Measurements from ENCODE around the gene EMP3. TPM values are rescaled to one million over a fixed set of nuclear protein-coding genes. Genes with fewer than 3 reads are reported as not detected.
A peak's percentile ranks its signal among the peaks of the same experiment; 100 is the strongest.

EMP3 gene
- total RNA-seq, 1 donor from 2014 or later: 32.1 TPM

GRCh38 chr19:48364598-48365348 is 39.4 kb downstream of the EMP3 start:
- Histone ChIP-seq H3K9me3 (replicated peaks) (no peaks in the 10 kb centered on the region), H3K27me3 (ENCODE audit: low read depth) (no peaks in the 10 kb centered on the region), H3K27ac (replicated peaks) (peak overlapping the region; percentile 95), H3K4me3 (peak overlapping the region; percentile 79), H3K36me3 (peaks cover 4% of the 10 kb centered on the region), H3K4me1 (peaks cover 11% of the 10 kb centered on the region)
- TF ChIP-seq CTCF (IDR thresholded peaks at IDR 0.05; ENCODE audit: borderline replicate concordance): no peak
- intact Hi-C loops (cut with micrococcal nuclease): no loop called here
- no peak for DNase-seq

GRCh38 chr19:48365602-48366001 is 40.2 kb downstream of the EMP3 start:
- no peak for TF ChIP-seq CTCF (IDR thresholded peaks at IDR 0.05; ENCODE audit: borderline replicate concordance)
- H3K27me3 ChIP-seq (ENCODE audit: low read depth): no peaks in the 10 kb centered on the region
- H3K36me3 ChIP-seq: no peaks in the 10 kb centered on the region
- H3K27ac ChIP-seq (replicated peaks): no peak overlapping the region
- DNase-seq: no peak
- H3K4me1 ChIP-seq: peaks cover 11% of the 10 kb centered on the region
- no peaks in the 10 kb centered on the region for H3K9me3 ChIP-seq (replicated peaks)
- intact Hi-C loops (cut with micrococcal nuclease): no loop called here
- H3K4me3 ChIP-seq: no peak overlapping the region

GRCh38 chr19:48367855-48368254 is 42.5 kb downstream of the EMP3 start:
- DNase-seq: no peak
- Histone ChIP-seq H3K36me3 (no peaks in the 10 kb centered on the region), H3K4me1 (peaks cover 11% of the 10 kb centered on the region), H3K27me3 (ENCODE audit: low read depth) (no peaks in the 10 kb centered on the region), H3K27ac (replicated peaks) (no peak overlapping the region), H3K9me3 (replicated peaks) (no peaks in the 10 kb centered on the region), H3K4me3 (no peak overlapping the region)
- TF ChIP-seq CTCF (IDR thresholded peaks at IDR 0.05; ENCODE audit: borderline replicate concordance): no peak
- intact Hi-C loops (cut with micrococcal nuclease): no loop called here

GRCh38 chr19:48368936-48369335 is 43.6 kb downstream of the EMP3 start:
- TF ChIP-seq CTCF (IDR thresholded peaks at IDR 0.05; ENCODE audit: borderline replicate concordance): no peak
- H3K4me1 ChIP-seq: peaks cover 6% of the 10 kb centered on the region
- intact Hi-C loops (cut with micrococcal nuclease): no loop called here
- H3K4me3 ChIP-seq: no peak overlapping the region
- no peaks in the 10 kb centered on the region for H3K9me3 ChIP-seq (replicated peaks)
- no peaks in the 10 kb centered on the region for H3K27me3 ChIP-seq (ENCODE audit: low read depth)
- H3K27ac ChIP-seq (replicated peaks): no peak overlapping the region
- H3K36me3 ChIP-seq: no peaks in the 10 kb centered on the region
- DNase-seq: no peak

- H3K4me1 ChIP-seq: no peaks in the 10 kb centered on the region
- H3K9me3 ChIP-seq (replicated peaks): no peaks in the 10 kb centered on the region
- no peak for TF ChIP-seq CTCF (IDR thresholded peaks at IDR 0.05; ENCODE audit: borderline replicate concordance)
- H3K36me3 ChIP-seq: no peaks in the 10 kb centered on the region
- no peak for DNase-seq
- no peak overlapping the region for H3K27ac ChIP-seq (replicated peaks)
- H3K27me3 ChIP-seq (ENCODE audit: low read depth): no peaks in the 10 kb centered on the region
- intact Hi-C loops (cut with micrococcal nuclease): no loop called here
- no peak overlapping the region for H3K4me3 ChIP-seq
Observed at GRCh38 chr19:48370955-48371354, 45.6 kb downstream of the EMP3 start.

All from left ventricle myocardium inferior (tissue), 1 donor.